GM10248 (cell line): Measurements from ENCODE around the gene SELENOT.
A peak's percentile ranks its signal among the peaks of the same experiment; 100 is the strongest.

Experiments
- CTCF ChIA-PET: fragments of 300-600 bp; sonication (Branson Sonifier 250); formaldehyde crosslinking; extraction: SDS; loops from one replicate; lab custom pipeline; 2021; ENCODE audit warnings: antibody characterized with exemption; lab: Yijun Ruan, JAX
- POLR2A ChIA-PET: fragments of 350-650 bp; sonication (Branson Sonifier 250); formaldehyde crosslinking; extraction: SDS; loops from one replicate; lab custom pipeline; 2020; ENCODE audit warnings: antibody characterized with exemption; lab: Yijun Ruan, JAX
- DNase-seq: peaks from one replicate; pipeline ENCODE4 v3.0.0; 2012; ENCODE audit errors: extremely low spot score
- TF ChIP-seq, protein P1 (sequence below): IDR thresholded peaks from 2 replicates; pipeline ENCODE4 v1.5.1; 2012; ENCODE audit warnings: mild to moderate bottlenecking, low read depth; ENCODE audit errors: extremely low read depth, missing control alignments, control extremely low read depth

SELENOT gene

DNA sequence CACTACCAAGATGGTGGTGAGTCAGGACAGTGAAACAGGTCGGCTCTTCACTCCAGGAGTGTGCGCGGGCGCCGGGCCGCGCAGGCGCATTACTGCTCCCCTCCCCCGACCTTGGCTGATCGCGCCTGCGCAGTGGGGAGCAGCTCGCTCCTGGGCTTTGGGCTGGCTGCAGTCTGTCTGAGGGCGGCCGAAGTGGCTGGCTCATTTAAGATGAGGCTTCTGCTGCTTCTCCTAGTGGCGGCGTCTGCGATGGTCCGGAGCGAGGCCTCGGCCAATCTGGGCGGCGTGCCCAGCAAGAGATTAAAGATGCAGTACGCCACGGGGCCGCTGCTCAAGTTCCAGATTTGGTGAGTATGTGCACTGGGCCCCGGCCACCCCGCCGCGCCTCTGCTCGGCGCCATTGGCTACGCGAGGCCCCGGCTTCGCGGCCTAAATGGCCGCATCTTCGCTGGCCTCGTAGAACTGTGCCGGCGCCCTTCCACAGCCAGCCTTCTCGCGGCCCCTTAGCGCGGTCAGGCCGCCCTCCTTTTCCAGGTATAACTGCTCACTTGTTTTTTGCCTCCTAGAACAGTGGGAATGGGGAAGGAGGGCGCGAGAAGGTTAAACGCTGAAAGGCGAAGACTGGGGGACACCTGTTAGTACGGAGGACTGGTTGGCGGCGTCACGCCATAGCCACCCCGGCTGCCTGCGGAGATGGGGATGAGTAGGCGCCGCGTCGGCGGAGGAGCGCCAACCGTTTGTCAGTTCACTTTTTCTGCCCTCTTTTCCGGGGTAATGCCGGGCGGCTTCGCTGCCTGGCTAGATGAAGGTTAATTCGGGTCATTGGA lies at the start of gene SELENOT:
Gene SELENOT, plus strand, starts transcription at position 169 of the 827 bp plus-strand sequence. Its CDS starts 42 bp downstream, at position 211.
- TF ChIP-seq, protein P1, sequence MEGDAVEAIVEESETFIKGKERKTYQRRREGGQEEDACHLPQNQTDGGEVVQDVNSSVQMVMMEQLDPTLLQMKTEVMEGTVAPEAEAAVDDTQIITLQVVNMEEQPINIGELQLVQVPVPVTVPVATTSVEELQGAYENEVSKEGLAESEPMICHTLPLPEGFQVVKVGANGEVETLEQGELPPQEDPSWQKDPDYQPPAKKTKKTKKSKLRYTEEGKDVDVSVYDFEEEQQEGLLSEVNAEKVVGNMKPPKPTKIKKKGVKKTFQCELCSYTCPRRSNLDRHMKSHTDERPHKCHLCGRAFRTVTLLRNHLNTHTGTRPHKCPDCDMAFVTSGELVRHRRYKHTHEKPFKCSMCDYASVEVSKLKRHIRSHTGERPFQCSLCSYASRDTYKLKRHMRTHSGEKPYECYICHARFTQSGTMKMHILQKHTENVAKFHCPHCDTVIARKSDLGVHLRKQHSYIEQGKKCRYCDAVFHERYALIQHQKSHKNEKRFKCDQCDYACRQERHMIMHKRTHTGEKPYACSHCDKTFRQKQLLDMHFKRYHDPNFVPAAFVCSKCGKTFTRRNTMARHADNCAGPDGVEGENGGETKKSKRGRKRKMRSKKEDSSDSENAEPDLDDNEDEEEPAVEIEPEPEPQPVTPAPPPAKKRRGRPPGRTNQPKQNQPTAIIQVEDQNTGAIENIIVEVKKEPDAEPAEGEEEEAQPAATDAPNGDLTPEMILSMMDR, result no peak
- POLR2A ChIA-PET, result interaction anchor here (0.5 to 1.3 kb wide), 6 partner anchors 14 to 161 kb away, joined by 3 to 7 read pairs (median 4); partner anchors contain the start of gene SIAH2
- DNase-seq, result peak; percentile 94
- CTCF ChIA-PET, result interaction anchor here (0.9 to 2.3 kb wide), 4 partner anchors 9 to 36 kb away, joined by 3 to 6 read pairs (median 3); no protein-coding TSS in a partner anchor

DNA sequence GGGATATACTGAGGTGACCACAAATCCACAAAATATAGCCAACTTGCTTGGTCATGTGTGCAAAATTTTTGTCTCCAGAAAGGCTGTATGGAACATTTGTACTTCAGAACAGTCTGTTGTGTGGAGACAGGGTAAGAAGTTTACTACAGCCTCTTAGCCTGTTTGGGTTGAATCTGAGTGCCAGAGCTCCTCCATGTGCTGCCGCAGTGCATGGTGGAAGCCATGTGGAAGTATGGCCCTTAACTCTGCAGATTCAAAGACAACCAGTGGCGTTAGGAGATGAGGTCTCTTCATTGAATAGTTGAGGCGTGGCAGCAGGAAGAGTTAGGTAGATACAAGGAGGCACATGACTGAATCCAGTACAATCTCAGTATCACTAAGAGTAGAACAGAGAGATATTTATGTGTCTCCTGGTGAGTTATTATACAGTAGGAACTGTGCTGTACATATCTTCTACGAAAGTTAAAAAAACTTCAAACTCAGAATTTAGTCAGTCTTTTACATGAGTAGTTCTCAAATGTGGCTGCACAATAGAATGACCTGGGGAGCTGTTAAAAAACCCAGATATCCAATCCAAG lies 47.2 kb upstream of the SELENOT start:
- TF ChIP-seq, protein P1, result no peak
- CTCF ChIA-PET, result no interaction called here
- POLR2A ChIA-PET, result no interaction called here
- DNase-seq, result no peak

DNA sequence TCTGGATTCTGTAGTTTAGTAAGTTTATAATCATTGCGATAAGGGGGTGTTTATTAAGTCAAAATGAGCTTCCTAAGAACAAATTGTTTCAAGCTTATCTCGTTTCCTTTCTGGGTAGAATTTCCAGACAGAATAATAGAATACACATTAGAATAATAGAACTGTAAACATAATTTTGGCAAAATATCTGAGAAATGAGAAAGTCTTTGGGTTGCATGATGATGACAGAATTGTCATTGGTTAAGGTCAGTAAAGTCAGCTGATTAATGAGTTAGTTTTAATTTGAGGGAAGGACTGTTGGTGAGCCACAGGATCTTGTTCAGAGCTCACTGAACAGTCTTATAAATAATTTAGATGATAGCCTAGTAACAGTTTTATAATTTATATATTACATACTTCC lies 46.3 kb upstream of the SELENOT start:
- no peak for DNase-seq
- TF ChIP-seq, protein P1, result no peak
- POLR2A ChIA-PET, result no interaction called here
- CTCF ChIA-PET, result interaction anchor here (1.1 kb wide), 1 partner anchor 9 kb away, joined by 3 read pairs; no protein-coding TSS in a partner anchor

DNA sequence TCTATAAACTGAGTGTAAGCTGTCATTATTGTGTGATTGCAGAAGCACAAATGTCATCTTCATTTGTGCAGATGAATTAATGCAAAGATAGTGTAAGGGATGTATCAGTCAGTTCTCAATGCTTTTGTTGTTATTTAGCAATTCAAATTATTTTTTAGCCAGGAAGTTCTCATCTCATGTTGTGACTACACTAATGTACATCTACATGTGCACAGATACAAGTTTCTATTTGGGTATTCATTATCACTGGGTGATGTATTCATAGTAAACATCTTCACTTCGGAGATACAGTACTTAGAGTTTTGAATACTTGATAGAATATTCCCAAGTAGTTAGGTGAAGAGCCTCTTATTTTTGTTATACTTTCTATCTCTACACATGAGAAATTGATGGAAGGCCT lies 45.4 kb upstream of the SELENOT start:
- POLR2A ChIA-PET, result no interaction called here
- CTCF ChIA-PET, result interaction anchor here (0.8 to 1.1 kb wide), 2 partner anchors 10 to 16 kb away, joined by 3 read pairs; no protein-coding TSS in a partner anchor
- DNase-seq, result no peak
- TF ChIP-seq, protein P1, result no peak

DNA sequence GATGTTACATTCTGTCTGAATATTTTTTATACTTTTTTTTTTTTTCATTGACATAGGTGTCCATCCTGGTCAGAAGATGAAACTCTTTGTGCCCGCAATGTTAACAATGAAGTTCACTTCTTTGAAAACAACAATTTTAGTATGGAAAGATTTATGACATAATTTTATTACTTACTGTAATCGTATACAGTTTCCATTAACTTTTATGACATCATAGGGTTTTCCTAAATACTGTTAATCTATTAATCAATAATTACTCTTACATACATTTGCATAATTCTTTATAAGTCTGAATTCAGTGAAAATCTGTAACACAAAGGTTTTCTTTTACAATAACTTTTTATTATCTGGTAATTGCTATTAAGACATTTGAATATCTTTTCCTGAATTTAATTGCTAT lies 38.9 kb upstream of the SELENOT start:
- TF ChIP-seq, protein P1, result no peak
- ChIA-PET POLR2A (no interaction called here), CTCF (interaction anchor here (1.6 to 1.8 kb wide), 2 partner anchors 13 to 14 kb away, joined by 3 to 8 read pairs; no protein-coding TSS in a partner anchor)
- DNase-seq, result no peak

DNA sequence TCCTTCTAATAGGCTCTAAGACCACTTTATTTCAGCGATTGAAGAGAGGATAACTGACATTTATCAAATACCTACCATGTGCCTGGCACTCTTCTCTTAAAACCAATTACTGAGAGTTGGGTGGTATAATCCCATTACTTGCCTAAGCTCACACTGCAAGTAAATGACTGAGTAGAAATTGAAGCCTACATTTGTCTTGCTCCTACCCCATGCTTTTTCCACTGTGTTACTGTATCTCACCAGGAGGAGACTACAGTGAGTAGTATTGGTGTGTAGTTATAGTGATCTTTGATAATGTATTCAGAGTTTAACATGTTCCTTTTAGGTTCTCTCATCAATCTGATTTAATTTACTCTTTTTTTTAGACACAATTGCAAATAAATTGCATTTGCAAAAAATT lies 35.8 kb upstream of the SELENOT start:
- DNase-seq, result no peak
- POLR2A ChIA-PET, result no interaction called here
- TF ChIP-seq, protein P1, result no peak
- CTCF ChIA-PET, result interaction anchor here (0.7 to 2.5 kb wide), 4 partner anchors 9 to 26 kb away, joined by 3 to 6 read pairs (median 4); no protein-coding TSS in a partner anchor
